Tibial nerve (tissue), 4 donors: ENCODE data around the gene SLX4IP. TPM values are rescaled to one million over a fixed set of nuclear protein-coding genes. Genes with fewer than 3 reads are reported as not detected.
A peak's percentile ranks its signal among the peaks of the same experiment; 100 is the strongest.

Experiments
- DNase-seq, 2 donors: peaks; one replicate each; pipeline ENCODE4 v3.0.0-alpha.2; 2019; ENCODE audit warnings: low spot score in 2 of 2
- H3K27ac ChIP-seq, 4 donors: fragments of 200-600 bp; sonication (generic) in 3 of 4; one replicate each; pipeline ENCODE4 v1.5.1; 2017 to 2019; ENCODE audit warnings: mild to moderate bottlenecking in 1 of 4
- H3K27me3 ChIP-seq, 2 donors: fragments of 200-600 bp; sonication (generic) in 1 of 2; one replicate each; pipeline versions ENCODE4 v1.5.1 to v1.6.0; 2017 to 2019
- H3K36me3 ChIP-seq, 3 donors: fragments of 200-600 bp; sonication (generic); one replicate each; pipeline ENCODE4 v1.5.1; 2018 to 2019
- H3K4me1 ChIP-seq, 4 donors: fragments of 200-600 bp; sonication (generic) in 3 of 4; one replicate each; pipeline ENCODE4 v1.5.1; 2017 to 2019
- H3K4me3 ChIP-seq, 4 donors: fragments of 200-600 bp; sonication (generic) in 3 of 4; one replicate each; pipeline ENCODE4 v1.5.1; 2017 to 2019; ENCODE audit warnings: mild to moderate bottlenecking in 1 of 4, moderate library complexity in 1 of 4
- H3K9me3 ChIP-seq, 4 donors: fragments of 200-600 bp; sonication (generic) in 3 of 4; one replicate each; pipeline ENCODE4 v1.5.1; 2017 to 2019
- CTCF ChIP-seq, 5 experiments: fragments of 200-600 bp in 3 of 5; fragments of 450-650 bp in 2 of 5; sonication (generic) in 3 of 5; IDR thresholded peaks; one replicate each; pipeline ENCODE4 v1.5.1; 2016 to 2019; ENCODE audit warnings: antibody characterized with exemption in 5 of 5, mild to moderate bottlenecking in 3 of 5, moderate library complexity in 2 of 5
- EP300 ChIP-seq, 2 donors: sonication (generic); formaldehyde crosslinking; IDR thresholded peaks; one replicate each; pipeline ENCODE4 v1.6.1; 2017; ENCODE audit warnings: antibody characterized with exemption in 2 of 2, mild to moderate bottlenecking in 1 of 2
- POLR2A ChIP-seq, 2 donors: fragments of 450-650 bp; IDR thresholded peaks; one replicate each; pipeline ENCODE4 v1.6.1; 2017; ENCODE audit warnings: antibody characterized with exemption in 2 of 2, mild to moderate bottlenecking in 2 of 2, moderate library complexity in 2 of 2
- WGBS, 2 donors: methylation state at CpG; one replicate each; pipeline ENCODE4 v1.1.5; 2018; 5-methylcytosine and 5-hydroxymethylcytosine counted together
- total RNA-seq, 4 donors: library from RNA; depleted of rRNA; stranded (reverse); fragments of >200 nt; gene quantifications; one replicate each; pipeline ENCODE4 v1.1.0, GENCODE V29; 2016

SLX4IP gene
- total RNA-seq, 4 donors from 2014 or later, result 3.3 to 5.7 (median 3.5) TPM

- Histone ChIP-seq H3K4me1 (no peaks in the 10 kb centered on the region), H3K36me3 (no peaks in the 10 kb centered on the region), H3K27ac (no peak overlapping the region), H3K9me3 (no peaks in the 10 kb centered on the region), H3K4me3 (no peak overlapping the region), H3K27me3 (no peaks in the 10 kb centered on the region)
- 97 to 100% methylated on average over 2 of the region's 2 CpGs for WGBS, 2 donors
- DNase-seq, result no peak
- TF ChIP-seq CTCF (IDR thresholded peaks at IDR 0.05), result no peak
- no peak for TF ChIP-seq EP300 (IDR thresholded peaks at IDR 0.05)
- no peak for TF ChIP-seq POLR2A (IDR thresholded peaks at IDR 0.05)
Measured at GRCh38 chr20:10530883-10531282, 95.8 kb downstream of the SLX4IP start.

GRCh38 chr20:10531848-10532247 is 96.7 kb downstream of the SLX4IP start:
- WGBS, 2 donors, result 71 to 74% methylated on average over 3 of the region's 3 CpGs
- TF ChIP-seq EP300 (IDR thresholded peaks at IDR 0.05) (no peak), POLR2A (IDR thresholded peaks at IDR 0.05) (no peak), CTCF (IDR thresholded peaks at IDR 0.05) (no peak)
- no peaks in the 10 kb centered on the region for H3K27me3 ChIP-seq

GRCh38 chr20:10532361-10532760 is 97.3 kb downstream of the SLX4IP start:
- 93 to 95% methylated on average over 3 of the region's 3 CpGs for WGBS, 2 donors
- H3K27me3 ChIP-seq, result no peaks in the 10 kb centered on the region
- H3K4me3 ChIP-seq, result no peak overlapping the region
- H3K27ac ChIP-seq, result no peak overlapping the region
- H3K36me3 ChIP-seq, result no peaks in the 10 kb centered on the region
- peaks cover 0 to 3% (median 0%) of the 10 kb centered on the region in 4 donors for H3K4me1 ChIP-seq
- TF ChIP-seq POLR2A (IDR thresholded peaks at IDR 0.05) (no peak), CTCF (IDR thresholded peaks at IDR 0.05) (no peak), EP300 (IDR thresholded peaks at IDR 0.05) (no peak)
- no peak for DNase-seq
- H3K9me3 ChIP-seq, result no peaks in the 10 kb centered on the region

More at GRCh38 chr20:10531848-10532247, 96.7 kb downstream of the SLX4IP start:
- no peak overlapping the region for H3K27ac ChIP-seq
- H3K9me3 ChIP-seq, result no peaks in the 10 kb centered on the region
- H3K36me3 ChIP-seq, result no peaks in the 10 kb centered on the region
- no peak overlapping the region for H3K4me3 ChIP-seq
- peaks cover 0 to 3% (median 0%) of the 10 kb centered on the region in 4 donors for H3K4me1 ChIP-seq
- no peak for DNase-seq

GRCh38 chr20:10536531-10536930 is 101.4 kb downstream of the SLX4IP start:
- Histone ChIP-seq H3K4me3 (no peak overlapping the region), H3K4me1 (peaks cover 0 to 14% (median 2%) of the 10 kb centered on the region in 4 donors), H3K27me3 (no peaks in the 10 kb centered on the region), H3K9me3 (no peaks in the 10 kb centered on the region), H3K27ac (no peak overlapping the region), H3K36me3 (no peaks in the 10 kb centered on the region)
- DNase-seq, result no peak
- TF ChIP-seq POLR2A (IDR thresholded peaks at IDR 0.05) (no peak), EP300 (IDR thresholded peaks at IDR 0.05) (no peak), CTCF (IDR thresholded peaks at IDR 0.05) (peak in 4 of 5 experiments; percentile 8 to 39 (median 22))
- 31 to 41% methylated on average over 4 of the region's 4 CpGs for WGBS, 2 donors

GRCh38 chr20:10537850-10538480 is 102.9 kb downstream of the SLX4IP start:
- H3K27ac ChIP-seq, result no peak overlapping the region
- no peak overlapping the region for H3K4me3 ChIP-seq
- peaks cover 0 to 14% (median 2%) of the 10 kb centered on the region in 4 donors for H3K4me1 ChIP-seq
- no peaks in the 10 kb centered on the region for H3K36me3 ChIP-seq
- no peak for TF ChIP-seq EP300 (IDR thresholded peaks at IDR 0.05)
- no peak for TF ChIP-seq POLR2A (IDR thresholded peaks at IDR 0.05)
- TF ChIP-seq CTCF (IDR thresholded peaks at IDR 0.05), result no peak
- 87 to 95% methylated on average over 2 of the region's 2 CpGs for WGBS, 2 donors
- no peak for DNase-seq
- no peaks in the 10 kb centered on the region for H3K27me3 ChIP-seq
- H3K9me3 ChIP-seq, result no peaks in the 10 kb centered on the region
